Measurements from ENCODE around the gene STAP1.
"Not testable (repeated sequence)": the region's sequence is repeated elsewhere in the genome, so short reads cannot be mapped to it uniquely, and the experiment has no call there.

The STAP1 gene

DNA sequence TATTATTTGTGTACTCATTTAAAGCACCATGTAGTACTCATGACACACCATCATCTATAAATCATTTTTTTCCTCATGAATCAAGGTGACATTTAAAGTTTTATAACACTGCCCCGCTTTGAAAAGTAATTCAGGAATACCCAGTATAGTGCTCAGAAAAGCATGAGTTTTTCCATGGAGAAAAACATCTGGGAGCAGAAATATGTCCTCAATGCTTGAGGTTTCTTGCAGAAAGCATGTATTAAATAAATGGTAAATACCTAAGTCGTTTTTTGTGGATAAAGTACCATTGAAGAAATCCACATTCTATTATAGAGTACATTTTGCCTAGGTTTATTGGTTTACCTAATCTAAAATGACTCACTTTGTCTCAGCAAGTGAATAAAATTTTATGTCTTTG lies 76.2 kb downstream of the STAP1 start:
- no peak for DNase-seq

- no peak for DNase-seq
Measured at GRCh38 chr4:67635331-67635730, 76.8 kb downstream of the STAP1 start.

DNA sequence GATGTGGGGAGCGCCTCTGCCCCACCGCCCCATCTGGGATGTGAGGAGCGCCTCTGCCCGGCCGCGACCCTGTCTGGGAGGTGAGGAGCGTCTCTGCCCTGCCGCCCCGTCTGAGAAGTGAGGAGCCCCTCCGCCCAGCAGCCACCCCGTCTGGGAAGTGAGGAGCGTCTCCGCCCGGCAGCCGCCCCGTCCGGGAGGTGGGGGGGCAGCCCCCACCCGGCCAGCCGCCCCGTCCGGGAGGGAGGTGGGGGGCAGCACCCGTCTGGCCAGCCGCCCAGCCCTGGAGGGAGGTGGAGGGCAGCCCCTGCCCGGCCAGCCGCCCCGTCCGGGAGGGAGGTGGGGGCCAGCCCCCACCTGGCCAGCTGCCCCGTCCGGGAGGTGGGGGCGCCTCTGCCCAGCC lies 78.5 kb downstream of the STAP1 start:
- not testable (repeated sequence) for DNase-seq

DNA sequence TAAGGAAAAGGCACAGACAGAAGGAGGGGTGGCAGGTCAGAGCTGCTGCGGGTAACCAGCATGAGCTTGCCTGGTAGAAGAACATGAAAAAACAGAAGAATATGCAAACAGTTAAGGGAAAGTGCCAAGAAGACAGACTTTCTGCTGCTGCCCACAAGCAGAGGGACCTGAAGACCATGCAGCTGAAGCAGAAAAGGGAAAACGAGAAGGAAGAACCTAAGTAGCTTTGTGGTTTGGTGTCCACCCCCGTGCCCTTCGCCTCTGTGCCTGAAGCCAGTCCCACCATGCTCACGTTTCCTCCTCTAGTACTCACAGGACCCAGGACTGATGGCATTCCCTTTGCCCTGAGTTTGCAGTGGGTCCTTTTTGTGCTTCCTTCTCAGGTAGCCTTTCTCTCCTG lies 79.6 kb downstream of the STAP1 start:
- no peak for DNase-seq

DNA sequence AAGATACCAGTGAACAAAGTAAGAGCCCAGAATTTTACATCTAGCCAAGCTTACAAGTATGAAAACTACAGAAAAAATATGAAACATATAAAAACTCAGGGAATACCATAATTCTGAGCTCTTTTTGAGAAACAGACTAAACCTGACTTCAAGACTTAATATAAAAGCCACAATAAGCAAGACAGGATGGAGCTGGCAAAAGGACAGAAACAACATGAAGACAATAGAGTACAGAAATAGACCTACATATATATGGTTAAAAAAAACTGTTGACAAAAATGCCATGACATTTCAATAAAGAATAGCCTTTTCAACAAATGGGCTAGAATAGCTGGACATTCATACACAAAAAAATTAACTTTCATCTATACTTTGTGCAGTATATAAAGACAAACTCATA lies 93.0 kb downstream of the STAP1 start:
- no peak for DNase-seq

Measured in NCI-H446 (cell line).